ENCODE data around the gene RNF121.
A peak's percentile ranks its signal among the peaks of the same experiment; 100 is the strongest.

Gene RNF121

GRCh38 chr11:72006309-72007088 is 77.7 kb downstream of the RNF121 start:
- DNase-seq: no peak

GRCh38 chr11:72007089-72007476 is 78.2 kb downstream of the RNF121 start:
- no peak for DNase-seq

GRCh38 chr11:72007587-72007986 is 78.7 kb downstream of the RNF121 start:
- no peak for DNase-seq

- no peak for DNase-seq
These were observed 79.9 kb downstream of the RNF121 start for GRCh38 chr11:72008728-72009127.

GRCh38 chr11:72009156-72009555 is 80.3 kb downstream of the RNF121 start:
- DNase-seq: no peak

- DNase-seq: no peak
These were observed 81.8 kb downstream of the RNF121 start for GRCh38 chr11:72010529-72011233.

- no peak for DNase-seq
These were observed 83.3 kb downstream of the RNF121 start for GRCh38 chr11:72012091-72012630.

GRCh38 chr11:72012897-72013721 is 84.3 kb downstream of the RNF121 start:
- DNase-seq: no peak

- no peak for DNase-seq
These were observed 85.2 kb downstream of the RNF121 start for GRCh38 chr11:72013765-72014711.

GRCh38 chr11:72014761-72015320 is 86.0 kb downstream of the RNF121 start:
- DNase-seq: no peak

GRCh38 chr11:72015511-72016061 is 86.7 kb downstream of the RNF121 start:
- DNase-seq: no peak

- DNase-seq: no peak
These were observed 89.3 kb downstream of the RNF121 start for GRCh38 chr11:72018171-72018570.

GRCh38 chr11:72023335-72023734 is 94.5 kb downstream of the RNF121 start:
- no peak for DNase-seq

GRCh38 chr11:72024069-72024754 is 95.4 kb downstream of the RNF121 start:
- DNase-seq: no peak

GRCh38 chr11:72026090-72026489 is 97.2 kb downstream of the RNF121 start:
- no peak for DNase-seq

- no peak for DNase-seq
These were observed 101.7 kb downstream of the RNF121 start for GRCh38 chr11:72030472-72031045.

- peak; percentile 75 for DNase-seq
These were observed 107.8 kb downstream of the RNF121 start for GRCh38 chr11:72036687-72037086.

- peak; percentile 92 for DNase-seq
These were observed 108.9 kb downstream of the RNF121 start for GRCh38 chr11:72037554-72038311.

GRCh38 chr11:72038491-72038890 is 109.6 kb downstream of the RNF121 start:
- peak; percentile 74 for DNase-seq

All from NCI-H69 (cell line).